GM06990 (cell line): ENCODE data around the gene MAP3K7.

ENCODE experiments used
- DNase-seq: peaks from one replicate; pipeline ENCODE4 v3.0.0-alpha.2; 2011; ENCODE audit not compliant: insufficient read length; ENCODE audit errors: extremely low read depth
- H3K27me3 ChIP-seq: replicated peaks from 2 replicates; pipeline ENCODE4 v1.6.0; 2011; ENCODE audit warnings: low read length; ENCODE audit not compliant: control insufficient read depth, insufficient read depth
- H3K36me3 ChIP-seq: 2 replicates; pipeline ENCODE4 v1.5.1; 2011; ENCODE audit warnings: low read length; ENCODE audit not compliant: control insufficient read depth, insufficient read depth
- H3K4me3 ChIP-seq: replicated peaks from 2 replicates; pipeline ENCODE4 v1.5.1; 2011; ENCODE audit warnings: low read depth, mild to moderate bottlenecking, control low read depth, low read length
- CTCF ChIP-seq: IDR thresholded peaks from 2 replicates; pipeline ENCODE4 v1.5.1; 2011; ENCODE audit warnings: low read length, control low read depth, mild to moderate bottlenecking, inconsistent platforms; ENCODE audit not compliant: insufficient read depth, poor library complexity, severe bottlenecking

The MAP3K7 gene

DNA sequence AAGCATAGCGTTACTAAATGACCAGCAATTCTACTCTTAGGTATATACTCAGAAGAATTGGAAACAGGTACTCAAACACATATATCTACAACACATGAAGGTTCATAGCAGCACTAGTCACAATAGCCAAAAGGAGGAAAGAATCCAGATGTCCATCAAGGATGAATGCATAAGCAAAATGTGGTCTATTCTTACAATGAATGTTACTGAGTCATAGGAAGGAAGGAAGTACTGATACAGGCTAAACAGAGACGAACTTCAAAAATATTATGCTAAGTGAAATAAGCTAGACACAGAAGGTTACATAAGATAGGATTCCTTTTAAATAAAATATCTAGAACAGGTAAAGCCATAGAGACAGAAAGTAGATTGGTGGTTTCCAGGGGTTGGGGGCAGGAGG lies 93.5 kb downstream of the MAP3K7 start:
- Histone ChIP-seq H3K36me3 (no peaks in the 10 kb centered on the region), H3K4me3 (no peak overlapping the region), H3K27me3 (no peaks in the 10 kb centered on the region; the same call in 1 of the 2 replicates)
- no peak for DNase-seq
- no peak for TF ChIP-seq CTCF

DNA sequence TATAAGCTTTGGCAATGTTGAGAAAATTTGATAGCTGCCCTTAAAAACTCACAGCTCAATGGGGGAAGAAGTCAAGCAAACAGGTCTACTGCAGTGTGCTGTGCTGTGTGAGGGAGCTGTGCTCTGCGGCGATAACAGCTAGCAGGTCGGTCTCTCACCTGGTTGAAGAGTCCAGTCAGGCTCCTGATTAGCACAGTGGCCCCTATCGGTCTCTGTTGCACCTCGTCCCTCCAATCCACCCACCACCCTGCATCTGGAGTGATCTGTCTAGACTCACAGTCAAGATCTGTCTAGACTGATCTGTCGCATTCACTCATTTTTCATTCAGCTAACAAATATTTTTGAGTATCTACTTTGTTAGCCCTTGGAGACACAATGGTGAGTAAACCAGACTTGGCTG lies 94.1 kb downstream of the MAP3K7 start:
- TF ChIP-seq CTCF: no peak
- no peaks in the 10 kb centered on the region; the same call in 1 of the 2 replicates for H3K27me3 ChIP-seq
- H3K4me3 ChIP-seq: no peak overlapping the region
- no peak for DNase-seq
- no peaks in the 10 kb centered on the region for H3K36me3 ChIP-seq

- no peak for DNase-seq
- no peaks in the 10 kb centered on the region for H3K36me3 ChIP-seq
- H3K4me3 ChIP-seq: no peak overlapping the region
- H3K27me3 ChIP-seq: no peaks in the 10 kb centered on the region; the same call in 1 of the 2 replicates
- no peak for TF ChIP-seq CTCF
Observed at GRCh38 chr6:90492369-90492768, 94.5 kb downstream of the MAP3K7 start.

DNA sequence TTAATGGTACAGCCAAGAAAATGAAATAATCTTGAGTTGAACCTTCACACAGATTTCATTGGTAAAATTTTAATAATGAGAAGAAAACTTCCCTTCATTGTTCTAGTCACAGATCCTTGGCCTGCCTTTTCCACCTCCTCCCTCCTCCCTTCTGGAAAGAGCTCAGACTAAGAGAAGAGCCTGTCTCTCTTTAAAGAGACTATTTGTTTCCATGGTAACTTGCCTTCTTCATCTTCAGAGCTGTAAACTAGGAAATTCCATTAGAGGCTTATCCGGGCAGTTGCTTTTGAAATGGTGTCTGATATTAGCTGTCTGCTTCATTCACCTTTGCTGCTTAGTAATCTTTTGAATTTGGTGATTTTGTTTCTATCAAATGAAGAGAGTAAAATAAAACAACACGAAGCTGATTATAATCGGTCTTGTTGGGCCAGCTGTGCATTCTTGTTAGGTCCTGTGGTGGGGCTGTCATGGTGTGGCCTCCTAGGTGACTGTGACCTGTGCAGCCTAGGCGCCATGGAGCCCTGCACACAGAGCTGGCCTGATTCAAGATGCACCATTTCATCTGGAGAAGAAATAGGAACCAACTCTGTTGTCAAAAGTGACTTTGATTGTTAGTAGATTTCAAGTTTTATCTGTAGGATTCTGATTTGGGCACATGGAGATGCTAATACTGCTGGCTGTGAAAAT lies 96.7 kb downstream of the MAP3K7 start:
- H3K4me3 ChIP-seq: no peak overlapping the region
- no peak for TF ChIP-seq CTCF
- DNase-seq: no peak
- H3K36me3 ChIP-seq: no peaks in the 10 kb centered on the region
- no peaks in the 10 kb centered on the region; the same call in 1 of the 2 replicates for H3K27me3 ChIP-seq

- TF ChIP-seq CTCF: no peak
- DNase-seq: no peak
- Histone ChIP-seq H3K4me3 (no peak overlapping the region), H3K27me3 (no peaks in the 10 kb centered on the region), H3K36me3 (no peaks in the 10 kb centered on the region)
Observed at GRCh38 chr6:90488816-90489215, 98.1 kb downstream of the MAP3K7 start.

GRCh38 chr6:90485635-90486277 lies 101.1 kb downstream of the MAP3K7 start:
- Histone ChIP-seq H3K27me3 (no peaks in the 10 kb centered on the region), H3K36me3 (no peaks in the 10 kb centered on the region), H3K4me3 (no peak overlapping the region)
- TF ChIP-seq CTCF: no peak
- no peak for DNase-seq
